ENCODE measurements around the gene GNA14.

GNA14 gene

DNA sequence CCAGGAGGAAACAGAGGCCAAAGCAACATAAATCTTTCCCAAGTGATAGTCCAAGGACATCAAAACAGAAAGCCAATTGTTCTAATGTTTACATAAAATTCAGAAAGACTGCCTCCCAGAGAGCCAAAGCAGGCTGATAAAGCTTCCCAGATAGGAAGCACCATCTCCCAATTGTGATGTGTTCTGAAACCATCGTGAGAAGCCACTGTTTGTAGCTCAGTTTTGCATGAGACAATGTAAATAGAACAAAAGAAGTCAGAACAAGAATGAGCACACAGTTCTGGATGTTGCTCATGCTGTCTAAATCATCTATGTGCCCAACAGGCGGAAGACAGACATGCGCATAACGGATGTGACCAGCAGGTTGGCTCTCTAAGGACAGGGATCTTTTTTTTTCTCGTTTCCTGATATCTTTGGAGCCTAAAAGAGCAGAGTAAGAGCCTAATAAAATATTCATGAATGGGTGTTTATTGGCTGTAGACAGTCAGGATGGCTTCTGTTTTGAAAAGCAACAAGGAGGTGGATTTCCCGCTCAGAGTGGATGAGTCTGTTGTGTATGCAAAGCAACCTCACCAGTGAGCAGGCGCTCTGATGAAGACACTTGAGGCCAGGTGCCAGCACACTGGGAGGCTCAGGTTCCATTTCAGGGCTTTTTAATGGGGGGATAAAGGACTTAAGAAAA is 113.6 kb downstream of the GNA14 start:
- no peaks in the 10 kb centered on the region for H3K27me3 ChIP-seq (ENCODE audit: low read depth, low read length)
- no peak overlapping the region for H2AFZ ChIP-seq (ENCODE audit: low read depth, low read length)
- H3K9ac ChIP-seq (ENCODE audit: low read length), result no peak overlapping the region
- H4K20me1 ChIP-seq (ENCODE audit: insufficient read depth, low read length), result no peaks in the 10 kb centered on the region
- H3K4me3 ChIP-seq (ENCODE audit: low read length), result no peak overlapping the region
- no peaks in the 10 kb centered on the region for H3K4me1 ChIP-seq (ENCODE audit: low read length)
- no peak overlapping the region for H3K27ac ChIP-seq (ENCODE audit: low read length)
- no peaks in the 10 kb centered on the region for H3K36me3 ChIP-seq (replicated peaks; ENCODE audit: low read depth, low read length)
- TF ChIP-seq, protein P1, sequence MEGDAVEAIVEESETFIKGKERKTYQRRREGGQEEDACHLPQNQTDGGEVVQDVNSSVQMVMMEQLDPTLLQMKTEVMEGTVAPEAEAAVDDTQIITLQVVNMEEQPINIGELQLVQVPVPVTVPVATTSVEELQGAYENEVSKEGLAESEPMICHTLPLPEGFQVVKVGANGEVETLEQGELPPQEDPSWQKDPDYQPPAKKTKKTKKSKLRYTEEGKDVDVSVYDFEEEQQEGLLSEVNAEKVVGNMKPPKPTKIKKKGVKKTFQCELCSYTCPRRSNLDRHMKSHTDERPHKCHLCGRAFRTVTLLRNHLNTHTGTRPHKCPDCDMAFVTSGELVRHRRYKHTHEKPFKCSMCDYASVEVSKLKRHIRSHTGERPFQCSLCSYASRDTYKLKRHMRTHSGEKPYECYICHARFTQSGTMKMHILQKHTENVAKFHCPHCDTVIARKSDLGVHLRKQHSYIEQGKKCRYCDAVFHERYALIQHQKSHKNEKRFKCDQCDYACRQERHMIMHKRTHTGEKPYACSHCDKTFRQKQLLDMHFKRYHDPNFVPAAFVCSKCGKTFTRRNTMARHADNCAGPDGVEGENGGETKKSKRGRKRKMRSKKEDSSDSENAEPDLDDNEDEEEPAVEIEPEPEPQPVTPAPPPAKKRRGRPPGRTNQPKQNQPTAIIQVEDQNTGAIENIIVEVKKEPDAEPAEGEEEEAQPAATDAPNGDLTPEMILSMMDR (IDR thresholded peaks at IDR 0.05; ENCODE audit: low read depth, low read length), result no peak
- H3K4me2 ChIP-seq (ENCODE audit: low read length), result no peak overlapping the region
- no peaks in the 10 kb centered on the region for H3K9me3 ChIP-seq (ENCODE audit: insufficient read depth, low read length)
- H3K79me2 ChIP-seq (ENCODE audit: low read length), result no peaks in the 10 kb centered on the region

DNA sequence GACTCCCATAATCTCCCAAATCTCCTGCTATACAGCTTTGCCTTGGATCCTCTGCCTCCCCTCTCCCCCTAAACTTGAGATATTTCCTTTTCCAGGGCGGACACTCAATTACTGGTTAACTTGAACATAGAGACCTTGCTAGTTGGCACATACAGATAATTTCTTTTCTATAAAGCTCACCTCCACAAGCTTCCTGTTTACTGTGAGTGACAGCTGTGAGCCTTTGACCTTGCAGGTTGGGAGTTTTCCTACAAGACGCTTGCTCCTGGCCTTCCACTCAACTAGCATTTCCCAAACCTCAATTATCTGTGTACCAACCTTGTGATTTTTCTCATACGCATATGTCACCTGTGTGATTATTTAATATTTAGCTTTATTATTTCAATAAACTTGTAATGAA is 114.5 kb downstream of the GNA14 start:
- H3K9ac ChIP-seq (ENCODE audit: low read length), result no peak overlapping the region
- no peaks in the 10 kb centered on the region for H3K79me2 ChIP-seq (ENCODE audit: low read length)
- no peak overlapping the region for H2AFZ ChIP-seq (ENCODE audit: low read depth, low read length)
- no peaks in the 10 kb centered on the region for H3K4me1 ChIP-seq (ENCODE audit: low read length)
- no peak overlapping the region for H3K27ac ChIP-seq (ENCODE audit: low read length)
- H4K20me1 ChIP-seq (ENCODE audit: insufficient read depth, low read length), result no peaks in the 10 kb centered on the region
- TF ChIP-seq, protein P1 (IDR thresholded peaks at IDR 0.05; ENCODE audit: low read depth, low read length), result no peak
- TF ChIP-seq EZH2phosphoT487 (IDR thresholded peaks at IDR 0.05; ENCODE audit: low read depth), result no peak
- H3K4me3 ChIP-seq (ENCODE audit: low read length), result no peak overlapping the region
- no peaks in the 10 kb centered on the region for H3K27me3 ChIP-seq (ENCODE audit: low read depth, low read length)
- no peaks in the 10 kb centered on the region for H3K36me3 ChIP-seq (replicated peaks; ENCODE audit: low read depth, low read length)
- H3K9me3 ChIP-seq (ENCODE audit: insufficient read depth, low read length), result no peaks in the 10 kb centered on the region
- no peak overlapping the region for H3K4me2 ChIP-seq (ENCODE audit: low read length)

DNA sequence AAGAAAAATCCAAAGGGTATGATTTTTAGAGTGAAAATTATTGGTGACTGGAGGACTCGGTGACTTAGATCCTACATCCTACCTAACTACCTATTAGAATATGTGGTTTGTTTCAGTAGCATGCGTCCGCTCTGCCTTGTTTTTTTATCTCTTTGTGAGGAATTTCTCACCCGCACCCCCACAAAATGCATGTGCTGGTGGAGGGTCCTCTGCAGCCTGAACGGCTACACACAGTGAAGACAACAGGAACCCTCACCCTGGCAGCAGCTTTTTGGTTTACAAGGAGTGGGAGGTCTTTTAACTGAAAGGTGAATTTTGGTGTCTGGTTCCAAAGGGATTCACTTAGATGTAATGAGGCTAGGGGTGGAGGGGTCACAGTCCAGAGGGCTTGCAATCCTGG is 115.5 kb downstream of the GNA14 start:
- H3K27ac ChIP-seq (ENCODE audit: low read length), result no peak overlapping the region
- no peak overlapping the region for H3K4me3 ChIP-seq (ENCODE audit: low read length)
- H2AFZ ChIP-seq (ENCODE audit: low read depth, low read length), result no peak overlapping the region
- H4K20me1 ChIP-seq (ENCODE audit: insufficient read depth, low read length), result no peaks in the 10 kb centered on the region
- H3K9me3 ChIP-seq (ENCODE audit: insufficient read depth, low read length), result no peaks in the 10 kb centered on the region
- H3K36me3 ChIP-seq (replicated peaks; ENCODE audit: low read depth, low read length), result no peaks in the 10 kb centered on the region
- H3K79me2 ChIP-seq (ENCODE audit: low read length), result no peaks in the 10 kb centered on the region
- no peaks in the 10 kb centered on the region for H3K27me3 ChIP-seq (ENCODE audit: low read depth, low read length)
- TF ChIP-seq EZH2phosphoT487 (IDR thresholded peaks at IDR 0.05; ENCODE audit: low read depth), result no peak
- TF ChIP-seq, protein P1 (IDR thresholded peaks at IDR 0.05; ENCODE audit: low read depth, low read length), result no peak
- no peaks in the 10 kb centered on the region for H3K4me1 ChIP-seq (ENCODE audit: low read length)
- no peak overlapping the region for H3K4me2 ChIP-seq (ENCODE audit: low read length)
- no peak overlapping the region for H3K9ac ChIP-seq (ENCODE audit: low read length)

DNA sequence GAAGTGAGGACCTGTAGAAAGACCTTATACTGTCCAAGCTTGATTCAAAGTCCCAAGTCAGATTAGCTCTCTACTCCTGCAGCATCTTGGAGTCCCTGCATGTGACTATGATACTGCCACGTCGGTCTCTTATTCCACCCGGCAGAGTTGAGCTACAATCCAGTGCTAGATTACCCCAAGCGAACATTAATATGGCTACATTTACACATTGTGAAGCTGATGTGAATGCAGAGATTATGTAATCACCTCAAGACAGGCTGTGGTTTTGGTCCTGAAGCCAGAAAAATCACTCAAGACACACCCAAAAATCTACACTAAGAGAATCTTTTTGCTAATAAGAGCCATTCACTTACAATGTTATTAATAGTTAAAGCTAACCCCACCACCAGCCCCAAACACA is 116.7 kb downstream of the GNA14 start:
- Histone ChIP-seq H3K36me3 (replicated peaks; ENCODE audit: low read depth, low read length) (no peaks in the 10 kb centered on the region), H3K4me1 (ENCODE audit: low read length) (no peaks in the 10 kb centered on the region), H4K20me1 (ENCODE audit: insufficient read depth, low read length) (no peaks in the 10 kb centered on the region), H3K9me3 (ENCODE audit: insufficient read depth, low read length) (no peaks in the 10 kb centered on the region), H3K79me2 (ENCODE audit: low read length) (no peaks in the 10 kb centered on the region), H3K9ac (ENCODE audit: low read length) (no peak overlapping the region), H3K4me2 (ENCODE audit: low read length) (no peak overlapping the region), H3K4me3 (ENCODE audit: low read length) (no peak overlapping the region), H3K27ac (ENCODE audit: low read length) (no peak overlapping the region), H3K27me3 (ENCODE audit: low read depth, low read length) (no peaks in the 10 kb centered on the region), H2AFZ (ENCODE audit: low read depth, low read length) (no peak overlapping the region)
- no peak for TF ChIP-seq EZH2phosphoT487 (IDR thresholded peaks at IDR 0.05; ENCODE audit: low read depth)
- TF ChIP-seq, protein P1 (IDR thresholded peaks at IDR 0.05; ENCODE audit: low read depth, low read length), result no peak
